Occipital lobe (tissue), 2 donors: Measurements from ENCODE around the gene MLKL. TPM values are rescaled to one million over a fixed set of nuclear protein-coding genes. Genes with fewer than 3 reads are reported as not detected.
"Not testable (repeated sequence)": the region's sequence is repeated elsewhere in the genome, so short reads cannot be mapped to it uniquely, and the experiment has no call there.

Experiments used
- DNase-seq: peaks from one replicate; lab custom pipeline; 2025; lab: John Stamatoyannopoulos, UW
- total RNA-seq: library from RNA; depleted of rRNA; stranded (reverse); fragments of >200 nt; gene quantifications from one replicate; pipeline ENCODE4 v1.2.3, GENCODE V29; 2014

The MLKL gene
- total RNA-seq, 1 donor from 2014 or later, result 0.47 TPM

GRCh38 chr16:74700116-74700437 is 585 bp downstream of the MLKL start:
- no peak for DNase-seq

- DNase-seq, result no peak
Observed at GRCh38 chr16:74699666-74700065, 996 bp downstream of the MLKL start.

- no peak for DNase-seq
Observed at GRCh38 chr16:74698222-74698621, 2.4 kb downstream of the MLKL start.

- DNase-seq, result peak; percentile 72
Observed at GRCh38 chr16:74695450-74696422, 4.9 kb downstream of the MLKL start.

DNA sequence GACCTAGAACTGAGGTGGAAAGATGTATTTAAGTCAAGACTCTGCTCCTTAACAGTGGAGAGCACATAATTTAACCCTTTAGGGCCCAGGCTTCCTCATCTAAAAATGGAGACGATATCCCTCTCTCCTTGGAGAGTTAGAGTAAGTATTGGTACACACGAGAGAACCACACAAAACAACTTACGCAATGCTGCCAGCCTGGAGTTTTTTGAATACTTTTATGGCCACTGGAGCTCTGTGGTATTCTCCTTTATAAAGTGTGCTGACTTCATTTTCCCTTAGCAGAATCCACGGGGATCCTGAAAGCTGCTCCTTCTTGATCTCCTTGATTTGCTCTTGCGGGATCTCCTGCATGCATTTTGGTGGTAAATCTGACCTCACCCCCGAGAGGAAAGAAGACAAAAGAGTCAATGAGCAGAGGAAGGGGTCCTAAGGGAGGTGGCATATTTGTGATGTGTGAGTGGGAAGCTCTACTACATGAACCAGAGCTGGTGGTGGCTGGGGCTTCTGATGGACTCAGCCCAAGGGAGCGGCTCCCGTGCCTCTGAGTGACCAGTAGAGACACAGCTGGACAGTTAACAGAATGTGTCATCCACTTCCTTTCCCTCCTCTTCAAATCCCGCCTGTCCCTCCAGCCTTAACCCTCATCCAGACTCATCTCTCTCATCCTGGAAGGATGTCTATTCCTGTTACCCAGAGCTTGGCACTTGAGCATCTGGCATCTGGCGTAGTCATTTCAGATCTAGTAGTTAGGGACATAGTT is 9.4 kb downstream of the MLKL start:
- DNase-seq, result no peak

- no peak for DNase-seq
Observed at GRCh38 chr16:74682556-74682955, 18.1 kb downstream of the MLKL start.

DNA sequence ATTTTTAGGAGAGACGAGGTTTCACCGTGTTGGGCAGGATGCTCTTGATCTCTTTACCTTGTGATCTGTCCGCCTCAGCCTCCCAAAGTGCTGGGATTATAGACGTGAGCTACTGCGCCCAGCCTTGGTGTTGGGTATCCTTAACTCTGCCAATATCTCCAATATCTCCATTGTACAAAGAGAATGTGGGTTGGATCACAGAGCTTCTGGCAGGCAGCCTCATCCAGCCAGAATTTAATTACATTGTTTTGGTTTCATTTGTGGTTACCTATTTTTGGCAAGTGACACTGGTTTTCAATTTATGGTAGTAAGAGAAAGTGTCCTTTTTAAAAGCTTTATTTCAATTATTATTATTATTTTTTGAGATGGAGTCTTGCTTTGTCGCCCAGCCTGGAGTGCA is 20.0 kb downstream of the MLKL start:
- no peak for DNase-seq

DNA sequence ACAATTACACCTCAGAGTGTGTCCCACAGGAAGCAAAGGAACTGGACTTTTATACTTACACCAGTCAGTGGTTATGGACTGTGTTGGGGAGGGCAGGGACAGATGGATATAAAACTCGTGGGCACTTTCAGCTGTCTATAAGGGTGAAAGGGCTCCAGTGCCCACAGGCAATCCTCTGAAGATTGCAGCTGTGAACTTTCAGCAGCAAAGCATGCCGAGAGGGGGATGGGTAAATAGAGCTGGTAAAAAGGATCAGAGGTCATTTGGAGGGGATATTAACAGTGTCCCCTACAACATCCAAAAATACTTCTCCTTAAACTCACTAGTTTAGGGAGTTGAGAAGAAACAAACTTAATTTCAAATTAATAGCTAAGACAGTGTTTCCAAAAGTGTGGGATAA is 20.7 kb downstream of the MLKL start:
- no peak for DNase-seq

DNA sequence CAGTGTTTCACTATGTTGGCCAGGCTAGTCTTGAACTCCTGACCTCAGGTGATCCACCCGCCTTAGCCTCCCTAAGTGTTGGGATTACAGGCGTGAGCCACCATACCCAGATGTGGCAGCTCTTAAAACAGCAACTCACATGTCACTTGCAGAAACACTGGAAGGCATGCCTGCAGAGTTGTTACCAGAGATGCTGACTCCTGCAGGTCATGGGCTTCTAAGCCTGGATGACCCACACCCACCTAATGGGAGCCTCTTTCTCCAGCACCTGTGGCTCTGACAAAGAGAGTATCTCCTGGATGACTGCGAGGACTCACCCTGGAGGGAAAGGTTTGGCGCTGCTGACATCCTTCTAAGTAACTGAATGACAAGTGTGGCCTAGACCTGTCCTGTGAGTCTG is 22.8 kb downstream of the MLKL start:
- no peak for DNase-seq

DNA sequence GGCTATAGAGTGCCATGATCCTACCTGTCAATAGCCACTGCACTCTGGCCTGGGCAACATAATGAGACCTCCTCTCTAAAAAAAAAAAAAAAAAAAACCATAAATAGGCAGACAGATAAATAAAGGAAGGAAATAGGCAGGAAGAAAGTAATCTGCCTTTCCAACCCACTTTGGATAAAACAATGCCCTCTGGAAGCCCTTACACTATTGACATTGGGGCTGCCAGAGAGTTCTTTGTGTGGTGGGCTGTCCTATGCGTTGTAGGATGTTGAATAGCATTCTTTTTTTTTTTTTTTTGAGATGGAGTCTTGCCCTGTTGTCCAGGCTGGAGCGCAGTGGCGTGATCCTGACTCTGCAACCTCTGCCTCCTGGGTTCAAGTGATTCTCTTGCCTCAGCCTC is 26.8 kb downstream of the MLKL start:
- no peak for DNase-seq

DNA sequence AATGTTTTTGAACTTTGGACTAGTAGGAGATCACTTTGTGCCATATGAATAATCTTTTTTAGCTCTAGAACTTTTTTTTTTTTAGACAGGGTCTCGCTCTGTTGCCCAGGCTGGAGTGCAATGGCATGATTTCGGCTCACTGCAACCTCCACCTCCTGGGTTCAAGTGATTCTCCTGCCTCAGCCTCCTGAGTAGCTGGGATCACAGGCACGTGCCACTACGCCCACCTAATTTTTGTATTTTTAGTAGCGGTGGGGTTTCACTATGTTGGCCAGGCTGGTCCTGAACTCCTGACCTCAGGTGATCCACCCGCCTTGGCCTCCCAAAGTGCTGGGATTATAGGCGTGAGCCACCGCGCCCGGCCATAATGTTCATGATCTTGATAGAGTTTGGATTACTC is 31.8 kb downstream of the MLKL start:
- DNase-seq, result not testable (repeated sequence)

DNA sequence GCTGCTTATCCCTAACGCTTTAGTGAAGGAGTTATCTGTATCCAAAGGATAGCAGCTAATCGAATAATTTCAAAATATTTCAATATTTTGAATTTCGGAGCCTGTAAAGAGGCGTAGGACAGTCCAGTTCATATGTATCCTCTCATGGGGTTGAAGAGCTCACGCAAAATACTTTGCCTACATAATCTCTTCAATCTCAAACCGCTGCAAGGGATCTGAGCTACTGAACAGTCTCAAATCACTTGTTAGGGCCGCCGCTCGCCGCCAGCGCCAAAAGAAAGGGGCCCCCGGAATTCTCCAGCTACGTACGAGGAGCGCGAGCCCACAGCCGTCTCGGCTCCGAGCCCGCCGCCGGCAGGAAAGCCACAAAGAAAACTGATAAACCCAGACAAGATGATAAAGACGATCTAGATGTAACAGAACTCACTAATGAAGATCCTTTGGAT is 33.4 kb downstream of the MLKL start:
- DNase-seq, result no peak

GRCh38 chr16:74666425-74667254 is 34.0 kb downstream of the MLKL start, which contains the start of gene RFWD3:
TSS of gene RFWD3 (minus strand) at chr16:74666877. CDS start at chr16:74661449, 5,428 bp downstream.
- peak; percentile 97 for DNase-seq

DNA sequence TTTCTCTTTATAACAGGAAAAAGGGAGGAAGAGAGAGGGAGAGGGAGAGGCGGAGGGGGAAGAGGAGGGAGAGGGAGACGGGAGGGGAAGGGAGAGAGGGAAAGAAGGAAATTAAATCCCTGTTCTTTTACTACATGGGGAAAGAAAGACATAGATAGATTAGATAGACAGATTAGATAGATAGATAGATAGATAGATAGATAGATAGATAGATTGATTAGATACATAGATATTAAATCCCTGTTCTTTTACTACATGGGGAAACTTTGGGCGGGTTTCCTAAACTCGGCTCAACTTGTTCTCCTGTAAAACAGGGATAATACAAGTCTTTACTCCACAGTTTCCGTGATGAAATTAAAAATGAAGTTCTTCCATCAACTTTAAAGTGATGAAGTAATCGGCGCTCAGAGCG is 34.6 kb downstream of the MLKL start:
- no peak for DNase-seq

DNA sequence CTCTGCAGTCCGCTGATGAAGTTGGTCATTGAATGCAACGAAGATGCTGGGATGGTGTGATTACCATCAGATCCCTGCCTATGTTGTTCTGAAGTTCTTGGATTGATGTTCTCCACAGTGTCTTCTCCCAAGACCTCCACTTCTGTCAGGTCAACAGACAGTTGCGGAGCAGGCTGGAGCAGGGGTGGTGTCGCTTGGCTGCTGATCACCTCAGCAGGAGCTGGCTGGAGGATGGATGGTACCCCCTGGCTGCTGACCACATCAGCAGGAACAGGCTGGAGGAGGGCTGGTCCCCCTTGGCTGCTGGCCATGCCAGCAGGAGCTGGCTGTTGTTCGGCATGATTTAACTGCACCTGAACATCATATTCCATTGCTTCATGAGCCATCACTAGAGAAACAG is 39.6 kb downstream of the MLKL start:
- no peak for DNase-seq

- DNase-seq, result no peak
Observed at GRCh38 chr16:74660383-74660782, 40.3 kb downstream of the MLKL start.

- no peak for DNase-seq
Observed at GRCh38 chr16:74659041-74659440, 41.6 kb downstream of the MLKL start.

- DNase-seq, result no peak
Observed at GRCh38 chr16:74657870-74658642, 42.6 kb downstream of the MLKL start.

- DNase-seq, result no peak
Observed at GRCh38 chr16:74654536-74655050, 46.1 kb downstream of the MLKL start.

GRCh38 chr16:74652883-74653282 is 47.8 kb downstream of the MLKL start:
- DNase-seq, result not testable (repeated sequence)

DNA sequence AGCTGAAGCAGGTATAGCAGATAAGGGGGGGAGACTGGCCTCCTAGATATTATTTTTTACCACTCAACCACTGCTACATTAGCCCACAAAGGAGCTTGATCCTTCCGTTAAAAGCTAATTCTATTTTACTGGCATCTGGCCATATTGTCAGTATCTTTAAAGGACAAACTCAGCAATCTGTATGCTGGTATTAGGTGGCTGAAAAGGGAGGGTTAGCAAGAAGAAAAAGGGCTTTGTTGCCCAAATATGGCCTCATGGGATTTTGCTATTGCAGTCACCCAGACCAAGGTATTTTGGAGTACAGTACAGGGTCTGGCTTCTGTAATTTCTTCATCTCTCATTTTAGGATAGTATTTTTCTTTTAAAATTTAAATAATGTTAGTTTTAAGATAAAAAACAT is 48.4 kb downstream of the MLKL start:
- no peak for DNase-seq
